H9 (cell line): ENCODE measurements around the gene GLIPR1L1. TPM values are rescaled to one million over a fixed set of nuclear protein-coding genes. Genes with fewer than 3 reads are reported as not detected.

Source experiments
- DNase-seq: peaks from one replicate; pipeline ENCODE4 v3.0.0-alpha.2; 2017
- H2AFZ ChIP-seq: one replicate; pipeline ENCODE4 v1.6.1; 2013; ENCODE audit warnings: mild to moderate bottlenecking, low read length, control low read depth, moderate library complexity
- H2AK5ac ChIP-seq: 2 replicates; pipeline ENCODE4 v1.6.1; 2013; ENCODE audit warnings: low read length, control low read depth, mixed read lengths; ENCODE audit not compliant: insufficient read length
- H2BK120ac ChIP-seq: one replicate; pipeline ENCODE4 v1.6.1; 2013; ENCODE audit warnings: low read depth, mild to moderate bottlenecking, low read length, control low read depth, inconsistent platforms; ENCODE audit not compliant: poor library complexity, severe bottlenecking
- H2BK12ac ChIP-seq: 2 replicates; pipeline ENCODE4 v1.6.1; 2013; ENCODE audit warnings: low read length, control low read depth, mixed read lengths, low read depth; ENCODE audit not compliant: insufficient read length
- H2BK15ac ChIP-seq: 2 replicates; pipeline ENCODE4 v1.6.1; 2013; ENCODE audit warnings: low read depth, low read length, control low read depth
- H2BK20ac ChIP-seq: one replicate; pipeline ENCODE4 v1.6.1; 2013; ENCODE audit warnings: low read depth, mild to moderate bottlenecking, low read length, control low read depth, inconsistent platforms; ENCODE audit not compliant: poor library complexity, severe bottlenecking
- H2BK5ac ChIP-seq: 2 replicates; pipeline ENCODE4 v1.6.1; 2013; ENCODE audit warnings: low read length, control low read depth, mixed read lengths; ENCODE audit not compliant: insufficient read length
- H3K14ac ChIP-seq: 2 replicates; pipeline ENCODE4 v1.6.1; 2013; ENCODE audit warnings: low read length, control low read depth; ENCODE audit not compliant: insufficient read depth
- H3K18ac ChIP-seq: 2 replicates; pipeline ENCODE4 v1.6.1; 2013; ENCODE audit warnings: low read depth, mild to moderate bottlenecking, mixed read lengths, low read length, control low read depth; ENCODE audit not compliant: insufficient read length
- H3K23ac ChIP-seq: 2 replicates; pipeline ENCODE4 v1.6.1; 2013; ENCODE audit warnings: low read length, control low read depth, mixed read lengths, low read depth; ENCODE audit not compliant: insufficient read length
- H3K23me2 ChIP-seq: 2 replicates; pipeline ENCODE4 v1.6.1; 2013; ENCODE audit warnings: low read depth, mild to moderate bottlenecking, mixed read lengths, low read length, control low read depth; ENCODE audit not compliant: insufficient read length, poor library complexity, severe bottlenecking
- H3K27ac ChIP-seq: 2 replicates; pipeline ENCODE4 v1.5.1; 2013; ENCODE audit warnings: low read length, control low read depth, mixed read lengths, low read depth; ENCODE audit not compliant: insufficient read length
- H3K27me3 ChIP-seq: 2 replicates; pipeline ENCODE4 v1.6.1; 2013; ENCODE audit warnings: low read length, control low read depth, inconsistent platforms; ENCODE audit not compliant: insufficient read depth
- H3K4ac ChIP-seq: 2 replicates; pipeline ENCODE4 v1.6.1; 2013; ENCODE audit warnings: low read depth, mild to moderate bottlenecking, control low read depth, inconsistent platforms, low read length, moderate library complexity
- H3K4me1 ChIP-seq: 2 replicates; pipeline ENCODE4 v1.6.1; 2013; ENCODE audit warnings: low read length, control low read depth, inconsistent platforms; ENCODE audit not compliant: insufficient read depth
- H3K4me2 ChIP-seq: 2 replicates; pipeline ENCODE4 v1.6.1; 2013; ENCODE audit warnings: low read length, control low read depth, mixed read lengths; ENCODE audit not compliant: insufficient read length, insufficient read depth
- H3K56ac ChIP-seq: 2 replicates; pipeline ENCODE4 v1.6.1; 2013; ENCODE audit warnings: low read depth, mild to moderate bottlenecking, mixed read lengths, low read length, control low read depth; ENCODE audit not compliant: insufficient read length
- H3K79me1 ChIP-seq: 2 replicates; pipeline ENCODE4 v1.6.1; 2013; ENCODE audit warnings: low read depth, mild to moderate bottlenecking, moderate library complexity, low read length, control low read depth, inconsistent platforms; ENCODE audit not compliant: insufficient read depth, poor library complexity, severe bottlenecking
- H3K79me2 ChIP-seq: 2 replicates; pipeline ENCODE4 v1.6.1; 2013; ENCODE audit warnings: low read length, control low read depth, inconsistent platforms; ENCODE audit not compliant: insufficient read depth
- H3K9ac ChIP-seq: 2 replicates; pipeline ENCODE4 v1.6.1; 2013; ENCODE audit warnings: low read length, control low read depth, mixed read lengths; ENCODE audit not compliant: insufficient read length; ENCODE audit errors: extremely low read depth
- H3K9me3 ChIP-seq: one replicate; pipeline ENCODE4 v1.6.1; 2013; ENCODE audit warnings: low read depth, low read length, inconsistent platforms; ENCODE audit not compliant: control insufficient read depth
- H3T11ph ChIP-seq: one replicate; pipeline ENCODE4 v1.6.1; 2013; ENCODE audit warnings: mild to moderate bottlenecking, low read length, control low read depth, inconsistent platforms
- H4K20me1 ChIP-seq: one replicate; pipeline ENCODE4 v1.6.1; 2013; ENCODE audit not compliant: control insufficient read depth, insufficient read length, insufficient read depth
- H4K5ac ChIP-seq: 2 replicates; pipeline ENCODE4 v1.6.1; 2013; ENCODE audit warnings: low read depth, mild to moderate bottlenecking, mixed read lengths, low read length, control low read depth; ENCODE audit not compliant: insufficient read length
- H4K8ac ChIP-seq: replicated peaks from 2 replicates; pipeline ENCODE4 v1.6.1; 2013; ENCODE audit warnings: low read length, control low read depth, mixed read lengths, low read depth; ENCODE audit not compliant: insufficient read length
- H4K91ac ChIP-seq: 2 replicates; pipeline ENCODE4 v1.6.1; 2013; ENCODE audit warnings: low read depth, mild to moderate bottlenecking, moderate library complexity, mixed read lengths, low read length, control low read depth; ENCODE audit not compliant: insufficient read length
- H3K27ac Mint-ChIP-seq, 3 experiments: 2 replicates in 2 of 3; 3 replicates in 1 of 3; pipeline ENCODE4 v1.8.0; 2020 to 2021; ENCODE audit warnings: mixed read lengths in 3 of 3, mild to moderate bottlenecking in 1 of 3, moderate library complexity in 1 of 3
- H3K27me3 Mint-ChIP-seq: 2 replicates; pipeline ENCODE4 v1.8.0; 2021; ENCODE audit warnings: low read depth, mild to moderate bottlenecking, moderate library complexity, mixed read lengths
- H3K36me3 Mint-ChIP-seq, 3 experiments: 2 replicates in 2 of 3; 3 replicates in 1 of 3; pipeline ENCODE4 v1.8.0; 2020 to 2021; ENCODE audit warnings: low read depth in 3 of 3, mixed read lengths in 3 of 3; ENCODE audit not compliant: insufficient read depth in 1 of 3
- H3K4me1 Mint-ChIP-seq, 2 experiments: 2 replicates each; pipeline ENCODE4 v1.8.0; 2020; ENCODE audit warnings: mixed read lengths in 2 of 2
- H3K4me3 Mint-ChIP-seq, 2 experiments: 2 replicates in 1 of 2; 3 replicates in 1 of 2; pipeline ENCODE4 v1.8.0; 2020 to 2021; ENCODE audit warnings: mild to moderate bottlenecking in 2 of 2, mixed read lengths in 2 of 2, moderate library complexity in 1 of 2
- H3K9me3 Mint-ChIP-seq, 2 experiments: 2 replicates in 1 of 2; 3 replicates in 1 of 2; pipeline ENCODE4 v1.8.0; 2020; ENCODE audit warnings: mild to moderate bottlenecking in 2 of 2, mixed read lengths in 2 of 2, moderate library complexity in 1 of 2
- CTCF ChIP-seq: fragments of 200-600 bp; sonication (generic); conservative IDR thresholded peaks from 3 replicates; pipeline ENCODE4 v1.8.0; 2021; ENCODE audit warnings: antibody characterized with exemption, mild to moderate bottlenecking
- total RNA-seq: library from RNA; stranded (reverse); gene quantifications from 2 replicates; pipeline ENCODE4 v1.2.1, GENCODE V29; 2021

The GLIPR1L1 gene
- total RNA-seq, 1 experiment from 2014 or later = 1.9 TPM

- Histone ChIP-seq H3K79me2 (no peaks in the 10 kb centered on the region), H2AK5ac (no peak overlapping the region), H2BK15ac (no peak overlapping the region), H3K56ac (no peak overlapping the region), H3K18ac (no peak overlapping the region), H3K79me1 (no peaks in the 10 kb centered on the region), H3K23me2 (no peaks in the 10 kb centered on the region), H3K4me1 (no peaks in the 10 kb centered on the region), H3K9ac (no peak overlapping the region), H3K27me3 (no peaks in the 10 kb centered on the region), H4K91ac (no peak overlapping the region), H3K4ac (no peak overlapping the region), H2BK20ac (no peak overlapping the region), H3K4me2 (no peak overlapping the region), H4K20me1 (no peaks in the 10 kb centered on the region), H3K14ac (no peak overlapping the region), H2BK5ac (no peak overlapping the region), H3K23ac (no peak overlapping the region), H3K27ac (no peak overlapping the region), H2BK120ac (no peak overlapping the region), H2BK12ac (no peak overlapping the region), H2AFZ (no peak overlapping the region), H3K9me3 (no peaks in the 10 kb centered on the region), H4K8ac (no peak overlapping the region), H4K5ac (no peak overlapping the region), H3T11ph (no peak overlapping the region)
- peaks cover 0 to 4% (median 2%) of the 10 kb centered on the region in 3 experiments; a peak in 2 of 7 replicates for H3K36me3 Mint-ChIP-seq
- no peak overlapping the region for H3K27ac Mint-ChIP-seq
- H3K27me3 Mint-ChIP-seq = peaks cover 2% of the 10 kb centered on the region; the same call in 1 of the 2 replicates
- DNase-seq = no peak
- TF ChIP-seq CTCF = no peak
- H3K9me3 Mint-ChIP-seq = peaks cover 0 to 4% of the 10 kb centered on the region in 2 experiments; a peak in 2 of 5 replicates
- no peak overlapping the region for H3K4me3 Mint-ChIP-seq
- H3K4me1 Mint-ChIP-seq = peaks cover 5 to 7% of the 10 kb centered on the region in 2 experiments; a peak in 3 of 4 replicates
These were observed 73.2 kb downstream of the GLIPR1L1 start for GRCh38 chr12:75407683-75408082.
